Ascending aorta (tissue), 2 donors: ENCODE results near the gene KCND2. TPM values are rescaled to one million over a fixed set of nuclear protein-coding genes. Genes with fewer than 3 reads are reported as not detected.

Experiments
- DNase-seq, 2 donors: peaks; one replicate each; pipeline ENCODE4 v3.0.0-alpha.2; 2019; ENCODE audit warnings: low spot score in 2 of 2
- H3K27ac ChIP-seq, 2 donors: fragments of 200-600 bp; sonication (generic); one replicate each; pipeline ENCODE4 v1.5.1; 2016 to 2017; ENCODE audit warnings: mild to moderate bottlenecking in 1 of 2
- H3K27me3 ChIP-seq: fragments of 200-600 bp; sonication (generic); one replicate; pipeline ENCODE4 v1.5.1; 2017
- H3K36me3 ChIP-seq, 2 donors: fragments of 200-600 bp; sonication (generic); one replicate each; pipeline ENCODE4 v1.5.1; 2016
- H3K4me1 ChIP-seq, 2 donors: fragments of 200-600 bp; sonication (generic); one replicate each; pipeline ENCODE4 v1.5.1; 2016 to 2017; ENCODE audit warnings: mild to moderate bottlenecking in 1 of 2
- H3K4me3 ChIP-seq, 2 donors: fragments of 200-600 bp; sonication (generic); one replicate each; pipeline ENCODE4 v1.5.1; 2016 to 2017; ENCODE audit warnings: mild to moderate bottlenecking in 1 of 2
- H3K9me3 ChIP-seq, 2 donors: fragments of 200-600 bp; sonication (generic); one replicate each; pipeline ENCODE4 v1.5.1; 2016
- intact Hi-C: fragments of 100-400 bp; cut with DNase I; formaldehyde crosslinking; loops from one replicate; pipeline ENCODE4 v1.15.1; 2023
- total RNA-seq: library from RNA; depleted of rRNA; stranded (reverse); fragments of >200 nt; gene quantifications from one replicate; pipeline ENCODE4 v1.1.0, GENCODE V29; 2016
- TF ChIP-seq, protein P1 (sequence below), 3 experiments: fragments of 200-600 bp in 2 of 3; fragments of 450-650 bp in 1 of 3; sonication (generic) in 2 of 3; IDR thresholded peaks; one replicate each; pipeline ENCODE4 v1.5.1; 2016 to 2019; ENCODE audit warnings: antibody characterized with exemption in 3 of 3, mild to moderate bottlenecking in 1 of 3, moderate library complexity in 1 of 3

Gene KCND2
- total RNA-seq, 1 donor from 2014 or later: 0.21 TPM

DNA sequence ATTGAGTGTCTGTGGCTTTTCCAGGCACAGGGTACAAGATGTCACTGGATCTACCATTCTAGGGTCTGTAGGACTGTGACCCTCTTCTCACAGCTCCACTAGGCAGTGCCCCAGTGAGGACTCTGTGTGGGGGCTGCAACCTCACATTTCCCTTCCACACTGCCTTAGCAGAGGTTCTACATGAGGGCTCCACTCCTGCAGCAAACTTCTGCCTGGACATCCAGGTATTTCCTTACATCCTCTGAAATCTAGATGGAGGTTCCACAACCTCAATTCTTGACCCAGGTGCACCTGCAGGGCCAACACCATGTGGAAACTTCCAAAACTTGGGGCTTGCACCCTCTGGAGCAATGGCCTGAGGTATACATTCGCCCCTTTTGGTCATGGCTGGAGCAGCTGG is 183.7 kb downstream of the KCND2 start:
- no peaks in the 10 kb centered on the region for H3K4me1 ChIP-seq
- TF ChIP-seq, protein P1, sequence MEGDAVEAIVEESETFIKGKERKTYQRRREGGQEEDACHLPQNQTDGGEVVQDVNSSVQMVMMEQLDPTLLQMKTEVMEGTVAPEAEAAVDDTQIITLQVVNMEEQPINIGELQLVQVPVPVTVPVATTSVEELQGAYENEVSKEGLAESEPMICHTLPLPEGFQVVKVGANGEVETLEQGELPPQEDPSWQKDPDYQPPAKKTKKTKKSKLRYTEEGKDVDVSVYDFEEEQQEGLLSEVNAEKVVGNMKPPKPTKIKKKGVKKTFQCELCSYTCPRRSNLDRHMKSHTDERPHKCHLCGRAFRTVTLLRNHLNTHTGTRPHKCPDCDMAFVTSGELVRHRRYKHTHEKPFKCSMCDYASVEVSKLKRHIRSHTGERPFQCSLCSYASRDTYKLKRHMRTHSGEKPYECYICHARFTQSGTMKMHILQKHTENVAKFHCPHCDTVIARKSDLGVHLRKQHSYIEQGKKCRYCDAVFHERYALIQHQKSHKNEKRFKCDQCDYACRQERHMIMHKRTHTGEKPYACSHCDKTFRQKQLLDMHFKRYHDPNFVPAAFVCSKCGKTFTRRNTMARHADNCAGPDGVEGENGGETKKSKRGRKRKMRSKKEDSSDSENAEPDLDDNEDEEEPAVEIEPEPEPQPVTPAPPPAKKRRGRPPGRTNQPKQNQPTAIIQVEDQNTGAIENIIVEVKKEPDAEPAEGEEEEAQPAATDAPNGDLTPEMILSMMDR (IDR thresholded peaks at IDR 0.05): no peak
- H3K4me3 ChIP-seq: no peak overlapping the region
- no peaks in the 10 kb centered on the region for H3K36me3 ChIP-seq
- intact Hi-C loops: no loop called here
- no peaks in the 10 kb centered on the region for H3K27me3 ChIP-seq
- no peaks in the 10 kb centered on the region for H3K9me3 ChIP-seq
- DNase-seq: no peak
- no peak overlapping the region for H3K27ac ChIP-seq

- Histone ChIP-seq H3K36me3 (no peaks in the 10 kb centered on the region), H3K27ac (no peak overlapping the region), H3K4me1 (no peaks in the 10 kb centered on the region), H3K27me3 (no peaks in the 10 kb centered on the region), H3K9me3 (no peaks in the 10 kb centered on the region), H3K4me3 (no peak overlapping the region)
- intact Hi-C loops: no loop called here
- TF ChIP-seq, protein P1 (IDR thresholded peaks at IDR 0.05): no peak
- DNase-seq: no peak
These were observed 188.0 kb downstream of the KCND2 start for GRCh38 chr7:120460949-120461348.

DNA sequence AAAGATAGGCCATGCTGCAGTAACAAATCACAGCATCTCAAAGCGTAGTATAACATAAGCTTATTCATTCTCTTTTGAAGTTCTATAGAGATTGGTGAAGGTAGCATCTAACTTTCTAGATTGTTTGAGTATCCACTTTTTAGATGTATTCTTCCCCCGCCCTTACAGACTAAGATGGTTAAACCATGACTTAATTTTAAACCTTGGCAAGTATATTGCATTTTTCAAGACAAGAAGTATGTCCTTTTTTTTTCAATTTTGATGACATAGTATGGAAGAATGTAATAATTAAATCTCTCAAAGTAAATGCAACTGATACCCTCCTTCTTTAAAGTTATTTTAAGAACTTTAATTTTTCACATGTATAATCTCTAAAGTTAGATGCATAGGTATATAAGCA is 190.0 kb downstream of the KCND2 start:
- Histone ChIP-seq H3K27me3 (no peaks in the 10 kb centered on the region), H3K4me3 (no peak overlapping the region), H3K9me3 (no peaks in the 10 kb centered on the region), H3K27ac (no peak overlapping the region), H3K36me3 (no peaks in the 10 kb centered on the region), H3K4me1 (no peaks in the 10 kb centered on the region)
- TF ChIP-seq, protein P1 (IDR thresholded peaks at IDR 0.05): no peak
- intact Hi-C loops: no loop called here
- DNase-seq: no peak

GRCh38 chr7:120464104-120464503 is 191.1 kb downstream of the KCND2 start:
- H3K4me1 ChIP-seq: no peaks in the 10 kb centered on the region
- H3K36me3 ChIP-seq: no peaks in the 10 kb centered on the region
- H3K9me3 ChIP-seq: no peaks in the 10 kb centered on the region
- H3K27me3 ChIP-seq: no peaks in the 10 kb centered on the region
- TF ChIP-seq, protein P1 (IDR thresholded peaks at IDR 0.05): no peak
- no peak for DNase-seq
- H3K4me3 ChIP-seq: no peak overlapping the region
- no peak overlapping the region for H3K27ac ChIP-seq
- intact Hi-C loops: no loop called here

DNA sequence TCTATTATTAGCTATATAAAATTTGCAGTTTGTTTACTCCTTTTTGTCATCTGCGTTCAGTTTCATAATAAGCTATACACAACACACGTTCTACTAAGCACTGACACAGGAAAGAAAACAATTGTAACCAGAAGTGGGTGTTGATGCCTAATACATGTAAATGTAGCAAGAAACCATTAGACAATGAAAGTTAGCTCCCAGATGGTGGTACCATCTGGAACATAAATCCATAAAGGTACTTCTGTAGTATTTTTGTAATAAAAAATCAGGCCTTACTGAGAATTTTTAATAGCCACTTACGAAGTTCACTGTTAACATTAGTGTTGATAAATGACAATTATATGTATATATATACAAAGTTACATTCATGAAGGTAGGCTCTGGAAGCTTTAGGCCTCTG is 194.7 kb downstream of the KCND2 start:
- TF ChIP-seq, protein P1 (IDR thresholded peaks at IDR 0.05): no peak
- Histone ChIP-seq H3K4me3 (no peak overlapping the region), H3K9me3 (no peaks in the 10 kb centered on the region), H3K27me3 (no peaks in the 10 kb centered on the region), H3K4me1 (no peaks in the 10 kb centered on the region), H3K27ac (no peak overlapping the region), H3K36me3 (no peaks in the 10 kb centered on the region)
- no peak for DNase-seq
- intact Hi-C loops: no loop called here

GRCh38 chr7:120468611-120469010 is 195.6 kb downstream of the KCND2 start:
- intact Hi-C loops: no loop called here
- Histone ChIP-seq H3K9me3 (no peaks in the 10 kb centered on the region), H3K27ac (no peak overlapping the region), H3K4me1 (no peaks in the 10 kb centered on the region), H3K36me3 (no peaks in the 10 kb centered on the region), H3K27me3 (no peaks in the 10 kb centered on the region), H3K4me3 (no peak overlapping the region)
- TF ChIP-seq, protein P1 (IDR thresholded peaks at IDR 0.05): no peak
- DNase-seq: no peak
